Stimulated activated effector memory CD8-positive, alpha-beta T cell treated with anti-CD3 and anti-CD28 coated beads, Interleukin-12 subunit alpha, Interleukin-12 subunit beta, amount 100 ng/mL, for 72 hours (primary cell): ENCODE results near the gene RABGAP1L.
A peak's percentile ranks its signal among the peaks of the same experiment; 100 is the strongest.
"Not testable (repeated sequence)": the region's sequence is repeated elsewhere in the genome, so short reads cannot be mapped to it uniquely, and the experiment has no call there.

Experiments
- ATAC-seq: fragments of 150-1000 bp; cut with Tn5 transposase; 2 replicates; pipeline ENCODE4 v1.10.0; 2021
- DNase-seq, 2 donors: peaks; one replicate each; pipeline ENCODE4 v3.0.0; 2021 to 2022; ENCODE audit warnings: low spot score in 2 of 2
- H3K27ac Mint-ChIP-seq: one replicate; pipeline ENCODE4 v1.8.0; 2022; ENCODE audit warnings: mild to moderate bottlenecking, mixed read lengths
- H3K36me3 Mint-ChIP-seq: one replicate; pipeline ENCODE4 v1.8.0; 2022; ENCODE audit warnings: mild to moderate bottlenecking, mixed read lengths
- H3K4me1 Mint-ChIP-seq: one replicate; pipeline ENCODE4 v1.8.0; 2022; ENCODE audit warnings: mixed read lengths
- H3K4me3 Mint-ChIP-seq: one replicate; pipeline ENCODE4 v1.8.0; 2022; ENCODE audit warnings: mild to moderate bottlenecking, mixed read lengths
- H3K9me3 Mint-ChIP-seq: one replicate; pipeline ENCODE4 v1.8.0; 2022; ENCODE audit warnings: mixed read lengths

Gene RABGAP1L

DNA sequence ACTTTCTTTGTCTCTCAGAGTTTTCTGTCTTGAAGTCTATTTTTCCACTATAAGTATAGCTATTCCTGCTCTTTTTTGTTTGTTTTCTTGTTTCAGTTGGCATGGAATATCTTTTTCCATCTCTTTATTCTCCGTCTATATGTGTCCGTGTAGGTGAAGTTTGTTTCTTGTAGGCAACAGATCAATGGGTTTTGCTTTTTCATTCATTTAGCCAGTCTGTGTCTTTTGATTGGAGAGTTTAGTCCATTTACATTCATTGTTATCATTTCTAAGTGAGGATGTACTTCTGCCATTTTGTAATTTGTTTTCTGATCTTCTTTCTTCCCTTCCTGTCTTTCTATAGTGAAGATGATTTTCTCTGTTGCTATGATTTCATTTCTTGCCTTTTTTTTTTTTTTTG lies 155.9 kb downstream of the RABGAP1L start:
- H3K4me1 Mint-ChIP-seq = no peaks in the 10 kb centered on the region
- peaks cover 50% of the 10 kb centered on the region for H3K9me3 Mint-ChIP-seq
- ATAC-seq = no peak
- peaks cover 36% of the 10 kb centered on the region for H3K36me3 Mint-ChIP-seq
- no peak overlapping the region for H3K27ac Mint-ChIP-seq
- no peak overlapping the region for H3K4me3 Mint-ChIP-seq
- no peak for DNase-seq

DNA sequence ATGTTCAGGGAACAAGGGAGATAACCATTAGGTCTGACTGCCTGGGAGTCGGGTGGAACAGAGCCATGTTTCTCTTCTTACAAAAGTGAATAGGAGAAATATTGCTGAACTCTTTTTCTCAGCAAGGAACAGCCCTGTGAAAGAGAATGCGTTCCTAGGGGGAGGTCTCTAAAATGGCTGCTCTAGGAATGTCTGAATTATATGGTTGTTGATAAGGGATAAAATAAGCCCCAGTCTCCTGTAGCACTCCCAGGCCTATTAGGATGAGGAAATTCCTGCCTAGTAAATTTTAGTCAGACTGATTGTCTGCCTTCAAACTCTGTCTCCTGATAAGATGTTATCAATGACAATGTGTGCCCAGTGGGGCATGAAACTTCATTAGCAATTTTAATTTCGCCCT lies 161.6 kb downstream of the RABGAP1L start:
- Mint-ChIP-seq H3K9me3 (peaks cover 35% of the 10 kb centered on the region), H3K36me3 (peaks cover 44% of the 10 kb centered on the region), H3K4me1 (peaks cover 12% of the 10 kb centered on the region)
- H3K4me3 Mint-ChIP-seq, H3K27ac Mint-ChIP-seq, ATAC-seq, DNase-seq: not testable (repeated sequence)

DNA sequence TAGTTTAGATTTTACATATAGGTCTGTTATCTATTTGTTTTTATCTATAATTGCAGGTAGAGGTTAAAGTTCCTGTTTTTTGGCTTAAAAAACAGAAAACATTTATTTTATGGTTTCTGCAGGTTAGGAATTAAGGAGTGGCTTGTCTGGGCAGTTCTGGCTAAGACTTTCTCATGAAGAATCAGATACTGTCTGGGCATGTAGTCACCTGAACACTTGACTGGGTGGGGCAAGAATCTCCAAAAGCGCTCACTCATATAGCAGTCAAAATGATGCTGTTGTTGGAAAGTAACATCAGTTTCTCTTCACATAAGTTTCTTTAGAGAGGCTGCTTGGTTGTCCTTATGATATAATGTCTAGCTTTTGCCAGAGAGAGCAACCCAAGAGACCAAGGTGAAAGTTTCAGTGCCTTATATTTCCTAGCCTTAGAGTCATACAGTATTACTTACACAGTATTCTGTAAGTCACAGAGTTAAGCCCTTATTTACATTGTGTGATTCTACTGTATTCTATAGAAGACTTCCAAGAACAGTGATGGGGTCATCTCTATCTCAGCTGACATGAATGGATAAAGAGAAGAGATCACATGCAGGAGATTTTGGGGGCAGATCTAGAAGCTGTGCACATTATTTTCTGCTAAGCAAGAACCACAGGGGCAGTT lies 163.0 kb downstream of the RABGAP1L start:
- H3K9me3 Mint-ChIP-seq = peaks cover 40% of the 10 kb centered on the region
- H3K4me1 Mint-ChIP-seq = peaks cover 12% of the 10 kb centered on the region
- H3K27ac Mint-ChIP-seq = no peak overlapping the region
- DNase-seq (no peak), ATAC-seq (no peak)
- peaks cover 35% of the 10 kb centered on the region for H3K36me3 Mint-ChIP-seq
- no peak overlapping the region for H3K4me3 Mint-ChIP-seq

DNA sequence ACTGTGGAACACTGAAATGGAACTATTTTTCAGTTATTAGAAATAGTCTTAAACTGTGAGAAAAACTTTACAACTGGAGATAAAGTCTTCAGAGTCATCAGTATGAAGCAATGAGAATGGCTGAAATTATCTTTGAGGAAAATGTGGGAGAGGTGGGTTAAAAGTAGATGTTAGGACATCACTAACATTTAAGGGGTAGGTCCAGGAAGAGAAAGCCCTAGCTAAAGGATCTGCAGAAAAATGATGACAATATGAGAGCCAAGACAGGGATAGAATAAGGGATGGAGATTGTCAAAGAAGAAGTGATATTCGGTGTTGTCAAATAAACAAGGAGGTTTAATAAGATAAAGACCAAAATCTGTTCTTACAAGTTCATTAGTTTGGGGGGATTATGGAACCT lies 165.2 kb downstream of the RABGAP1L start:
- Mint-ChIP-seq H3K4me3 (no peak overlapping the region), H3K4me1 (peaks cover 12% of the 10 kb centered on the region), H3K9me3 (peaks cover 30% of the 10 kb centered on the region), H3K36me3 (peaks cover 24% of the 10 kb centered on the region), H3K27ac (no peak overlapping the region)
- DNase-seq (no peak), ATAC-seq (no peak)

DNA sequence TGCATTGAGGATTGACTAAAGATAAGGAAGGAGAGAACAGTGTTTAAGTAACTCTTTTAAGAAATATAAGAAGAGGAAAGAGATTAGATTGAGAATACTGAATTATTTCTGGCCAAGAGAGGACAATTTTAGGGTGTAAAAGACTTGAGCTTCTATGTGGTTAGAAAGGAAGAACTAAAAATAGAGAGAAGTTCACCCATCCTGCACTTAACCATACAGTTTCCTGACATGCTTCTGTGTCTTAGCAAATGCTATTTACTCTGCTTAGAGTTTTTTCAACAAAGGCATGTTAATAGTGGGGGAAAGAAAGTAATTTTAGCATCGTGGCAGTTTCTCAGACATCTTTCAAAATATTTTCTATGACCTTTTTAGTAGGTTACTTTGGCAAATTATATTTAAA lies 165.6 kb downstream of the RABGAP1L start:
- ATAC-seq = no peak
- no peak for DNase-seq
- Mint-ChIP-seq H3K27ac (no peak overlapping the region), H3K4me1 (peaks cover 12% of the 10 kb centered on the region), H3K36me3 (peaks cover 22% of the 10 kb centered on the region), H3K9me3 (peaks cover 26% of the 10 kb centered on the region), H3K4me3 (no peak overlapping the region)

DNA sequence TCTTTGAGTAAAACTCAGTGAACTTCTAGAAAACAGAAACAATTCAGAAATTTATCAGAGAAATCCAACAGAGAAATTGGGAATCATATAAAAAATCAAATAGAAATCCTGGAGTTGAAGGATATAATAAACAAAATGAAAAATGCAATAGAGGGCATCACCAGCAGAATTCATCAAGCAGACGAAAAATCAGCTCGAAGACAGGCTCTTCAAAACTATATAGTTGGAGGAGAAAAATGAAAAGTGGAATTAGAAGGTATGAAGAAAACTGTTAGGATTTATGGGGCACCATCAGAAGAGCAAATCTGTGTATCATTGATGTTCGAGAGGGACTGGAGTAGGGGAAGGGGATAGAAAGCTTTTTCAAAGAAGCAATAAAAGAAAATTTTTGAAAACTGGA lies 167.0 kb downstream of the RABGAP1L start:
- DNase-seq (no peak), ATAC-seq (no peak)
- Mint-ChIP-seq H3K36me3 (peaks cover 10% of the 10 kb centered on the region), H3K4me1 (peaks cover 12% of the 10 kb centered on the region), H3K27ac (no peak overlapping the region), H3K9me3 (peaks cover 22% of the 10 kb centered on the region), H3K4me3 (no peak overlapping the region)

DNA sequence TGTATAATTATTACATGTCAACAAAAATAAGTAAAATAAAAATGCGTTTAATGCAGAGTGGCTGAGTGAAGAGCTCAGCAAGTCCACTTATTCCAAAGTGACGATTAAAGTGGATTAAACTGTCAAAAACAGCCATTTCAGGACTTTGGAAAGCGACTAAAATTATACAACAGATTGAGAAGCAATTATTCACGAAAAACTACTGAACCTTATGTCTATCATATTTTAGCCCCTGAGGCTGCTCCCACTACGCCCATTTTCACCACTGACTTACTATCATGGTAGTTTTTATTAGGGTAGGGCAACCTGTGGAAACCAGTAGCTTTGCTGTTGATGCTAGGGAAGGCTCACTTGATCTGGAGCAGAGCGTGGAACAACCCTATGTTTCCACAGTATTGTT lies 174.1 kb downstream of the RABGAP1L start:
- ATAC-seq (no peak), DNase-seq (no peak)
- Mint-ChIP-seq H3K4me1 (peaks cover 19% of the 10 kb centered on the region), H3K4me3 (no peak overlapping the region), H3K9me3 (peaks cover 3% of the 10 kb centered on the region), H3K27ac (no peak overlapping the region), H3K36me3 (no peaks in the 10 kb centered on the region)

DNA sequence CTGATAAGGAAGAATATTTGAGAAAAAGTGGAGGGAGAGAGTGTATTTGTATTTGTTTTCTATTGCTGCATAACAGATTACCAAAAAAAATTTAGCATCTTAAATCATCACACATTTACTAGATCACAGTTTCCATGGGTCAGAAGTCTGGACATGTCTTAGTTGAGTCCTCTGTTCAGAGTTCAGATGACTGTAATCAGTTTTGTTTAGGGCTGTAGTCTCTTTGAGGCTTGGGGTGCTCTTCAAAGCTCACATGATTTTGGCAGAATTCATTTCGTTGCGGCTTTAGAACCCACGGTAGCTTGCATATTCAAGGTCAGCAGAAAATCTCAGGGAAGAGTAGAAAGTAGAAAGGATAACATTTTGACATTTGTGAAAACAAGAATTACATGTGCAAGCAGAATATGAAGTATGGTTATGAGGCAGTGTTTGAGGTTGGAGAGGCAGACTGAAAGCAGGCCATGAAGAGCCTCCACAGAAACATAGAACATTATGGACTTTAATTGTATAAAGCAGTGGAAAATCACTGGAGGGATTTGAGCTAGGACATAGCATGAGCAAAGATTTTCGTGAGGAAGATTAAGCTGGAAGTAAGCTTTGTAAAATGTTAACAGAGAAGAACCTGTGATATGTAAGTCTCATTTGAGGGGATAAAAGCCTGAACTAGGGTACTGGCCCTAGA lies 177.8 kb downstream of the RABGAP1L start:
- H3K4me3 Mint-ChIP-seq = no peak overlapping the region
- no peaks in the 10 kb centered on the region for H3K36me3 Mint-ChIP-seq
- H3K9me3 Mint-ChIP-seq = peaks cover 4% of the 10 kb centered on the region
- ATAC-seq (peak; percentile 56), DNase-seq (no peak)
- H3K27ac Mint-ChIP-seq = peak overlapping the region; percentile 64
- H3K4me1 Mint-ChIP-seq = peaks cover 19% of the 10 kb centered on the region

DNA sequence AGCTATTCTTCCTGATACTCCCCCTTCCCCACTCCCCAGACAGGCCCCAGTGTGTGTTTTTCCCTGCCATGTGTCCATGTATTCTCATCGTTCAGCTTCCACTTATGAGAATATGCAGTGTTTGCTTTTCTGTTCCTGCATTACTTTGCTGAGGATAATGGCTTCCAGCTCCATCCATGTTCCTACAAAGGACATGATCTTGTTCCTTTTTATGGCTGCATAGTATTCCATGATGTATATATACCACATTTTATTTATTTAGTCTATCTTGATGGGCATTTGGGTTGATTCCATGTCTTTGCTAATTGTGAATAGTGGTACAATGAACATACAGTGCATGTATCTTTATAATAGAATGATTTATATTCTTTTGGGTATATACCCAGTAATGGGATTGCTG lies 181.1 kb downstream of the RABGAP1L start:
- H3K4me3 Mint-ChIP-seq, H3K9me3 Mint-ChIP-seq, H3K27ac Mint-ChIP-seq, ATAC-seq, DNase-seq, H3K36me3 Mint-ChIP-seq: not testable (repeated sequence)
- H3K4me1 Mint-ChIP-seq = peaks cover 24% of the 10 kb centered on the region

DNA sequence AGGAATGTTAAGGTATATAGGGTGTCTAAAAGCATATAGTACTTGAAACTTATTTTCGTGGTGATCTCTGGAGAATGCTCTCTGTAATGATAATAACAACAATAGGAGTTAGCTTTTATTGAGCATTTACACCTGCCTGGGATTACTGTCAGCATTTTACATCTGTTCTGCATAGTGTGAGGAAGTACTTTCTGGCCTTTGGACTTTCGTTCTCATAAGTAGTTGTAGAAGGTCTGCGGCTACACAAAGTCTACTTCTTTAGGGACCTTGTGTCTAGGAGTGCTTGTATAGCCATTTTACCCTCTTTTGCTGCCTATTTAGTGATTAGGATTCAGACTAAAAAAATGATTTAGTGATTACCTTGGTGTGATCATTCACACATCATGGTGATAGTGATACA lies 184.8 kb downstream of the RABGAP1L start:
- Mint-ChIP-seq H3K36me3 (no peaks in the 10 kb centered on the region), H3K27ac (no peak overlapping the region), H3K4me3 (no peak overlapping the region), H3K4me1 (peaks cover 23% of the 10 kb centered on the region), H3K9me3 (peaks cover 9% of the 10 kb centered on the region)
- no peak for DNase-seq
- ATAC-seq = no peak

DNA sequence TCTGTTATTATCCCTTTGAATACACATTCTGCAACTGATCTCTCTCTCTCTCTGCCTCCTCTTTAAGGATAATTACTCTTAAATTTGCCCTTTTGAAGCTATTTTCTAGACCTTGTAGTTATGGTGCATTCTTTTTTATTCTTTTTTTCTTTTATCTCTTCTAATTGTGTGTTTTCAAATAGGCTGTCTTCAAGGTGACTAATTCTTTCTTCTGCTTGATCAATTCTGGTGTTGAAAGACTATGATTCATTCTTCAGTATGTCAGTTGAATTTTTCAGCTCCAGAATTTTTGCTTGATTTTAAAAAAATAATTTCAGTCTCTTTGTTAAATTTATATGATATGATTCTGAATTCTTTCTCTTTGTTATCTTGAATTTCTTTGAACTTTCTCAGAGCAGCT lies 192.8 kb downstream of the RABGAP1L start:
- H3K4me1 Mint-ChIP-seq = peaks cover 20% of the 10 kb centered on the region
- peak overlapping the region; percentile 7 for H3K27ac Mint-ChIP-seq
- no peak overlapping the region for H3K4me3 Mint-ChIP-seq
- peaks cover 5% of the 10 kb centered on the region for H3K9me3 Mint-ChIP-seq
- DNase-seq (no peak), ATAC-seq (no peak)
- H3K36me3 Mint-ChIP-seq = peaks cover 12% of the 10 kb centered on the region

DNA sequence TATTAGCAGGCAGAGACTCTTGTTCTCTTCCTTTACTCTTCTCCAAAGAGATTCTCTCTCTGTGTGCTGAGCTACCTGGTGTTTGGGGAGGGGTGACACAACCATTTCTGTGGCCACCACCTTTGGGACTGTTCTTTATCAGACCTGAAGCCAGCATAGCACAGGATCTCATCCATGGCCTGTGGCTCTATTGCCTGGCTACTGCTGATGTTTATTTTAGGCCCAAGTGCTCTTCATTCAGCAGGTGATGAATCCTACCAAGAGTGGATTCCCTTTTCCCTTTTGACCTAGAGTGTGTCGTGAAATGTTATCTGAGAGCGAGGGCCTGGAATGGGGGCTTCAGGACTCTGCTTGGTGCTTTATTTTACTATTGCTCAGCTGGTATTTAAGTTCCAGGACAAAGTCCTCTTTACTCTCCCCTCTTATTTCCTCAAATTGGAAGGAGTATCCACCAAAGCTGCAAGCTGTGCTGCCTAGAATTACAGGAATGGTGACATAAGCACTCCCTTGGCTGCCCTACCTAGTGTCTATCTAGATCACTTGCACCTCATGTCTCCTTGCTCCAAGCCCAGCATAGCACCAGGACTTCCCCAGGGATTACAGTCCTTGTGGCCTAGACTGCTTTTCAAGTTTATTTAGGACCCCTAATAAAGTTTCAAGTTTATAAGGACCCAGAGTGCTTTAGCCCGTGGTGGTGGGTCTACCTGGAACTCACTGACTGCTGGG lies 193.7 kb downstream of the RABGAP1L start:
- H3K36me3 Mint-ChIP-seq = peaks cover 12% of the 10 kb centered on the region
- H3K27ac Mint-ChIP-seq = peak overlapping the region; percentile 7
- H3K9me3 Mint-ChIP-seq = peaks cover under 1% of the 10 kb centered on the region
- ATAC-seq (no peak), DNase-seq (no peak)
- peaks cover 20% of the 10 kb centered on the region for H3K4me1 Mint-ChIP-seq
- no peak overlapping the region for H3K4me3 Mint-ChIP-seq

DNA sequence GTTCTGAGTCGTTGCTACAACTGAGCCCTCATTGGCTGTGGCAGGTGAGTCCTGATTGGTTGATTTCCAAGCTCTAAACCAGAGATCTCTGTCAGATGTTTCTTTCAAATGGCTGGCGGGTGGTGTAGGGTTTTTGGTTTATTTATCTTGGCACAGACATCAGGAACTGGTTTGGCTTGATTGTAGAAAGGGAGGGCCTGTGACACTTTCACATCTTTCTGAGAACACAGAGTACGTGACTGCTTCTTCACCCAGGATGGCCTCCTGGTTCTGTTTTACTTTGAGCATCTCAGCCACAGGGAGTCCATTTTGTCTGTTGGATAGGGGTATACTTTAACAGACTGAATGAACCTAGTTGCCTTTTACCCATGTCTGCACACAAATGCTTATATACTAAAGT lies 199.0 kb downstream of the RABGAP1L start:
- Mint-ChIP-seq H3K27ac (no peak overlapping the region), H3K4me1 (peaks cover 21% of the 10 kb centered on the region), H3K9me3 (no peaks in the 10 kb centered on the region), H3K36me3 (no peaks in the 10 kb centered on the region), H3K4me3 (no peak overlapping the region)
- ATAC-seq = no peak
- DNase-seq = no peak

DNA sequence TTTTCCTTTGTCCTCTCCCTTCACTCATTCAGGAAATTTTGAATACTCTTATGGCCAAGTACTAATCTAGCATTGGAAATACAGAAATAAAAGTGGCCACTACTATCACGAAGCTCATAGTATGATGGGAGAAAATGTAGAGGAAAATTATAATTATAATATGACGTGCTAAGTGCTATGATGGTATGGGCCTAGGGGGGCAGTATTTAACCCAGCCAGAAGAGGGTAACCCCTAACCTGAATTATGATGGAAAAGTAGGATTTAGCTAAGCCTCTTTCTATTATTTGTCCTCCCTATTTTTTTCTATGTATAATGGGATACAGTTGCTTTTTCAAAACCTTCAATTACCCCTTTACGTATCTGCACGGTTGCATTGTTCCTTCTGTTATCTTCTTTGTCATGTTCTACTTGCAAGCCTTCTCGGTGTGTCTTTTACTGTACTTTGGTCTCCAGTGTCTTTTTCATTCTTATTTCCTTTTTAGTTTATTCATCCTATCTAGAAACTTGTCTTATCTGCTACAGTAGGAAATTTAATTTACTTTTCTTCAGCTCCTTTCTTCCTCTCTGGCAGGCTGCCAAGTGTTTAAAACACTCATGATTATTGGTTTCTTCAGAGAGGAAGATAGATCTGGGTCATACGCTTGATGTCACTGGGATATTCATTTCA lies 199.6 kb downstream of the RABGAP1L start:
- no peak overlapping the region for H3K27ac Mint-ChIP-seq
- H3K4me3 Mint-ChIP-seq = no peak overlapping the region
- no peaks in the 10 kb centered on the region for H3K36me3 Mint-ChIP-seq
- no peak for ATAC-seq
- DNase-seq = no peak
- H3K4me1 Mint-ChIP-seq = peaks cover 25% of the 10 kb centered on the region
- no peaks in the 10 kb centered on the region for H3K9me3 Mint-ChIP-seq

DNA sequence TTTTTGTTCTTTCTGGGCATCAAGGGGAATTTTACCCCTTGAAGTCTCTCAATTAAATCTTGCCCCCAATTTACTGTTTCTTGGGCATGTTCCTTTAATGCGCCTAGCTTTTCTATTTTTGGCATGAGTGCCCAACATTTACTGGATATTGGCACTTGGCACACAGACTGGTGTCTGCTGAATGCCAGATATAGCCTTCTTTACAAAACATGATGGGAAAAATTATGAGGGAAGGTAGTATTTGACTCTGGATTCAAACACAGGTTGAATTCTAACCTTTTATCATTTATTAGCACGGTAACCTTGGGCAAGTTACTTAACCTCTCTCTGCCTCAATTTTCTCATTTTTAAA lies 200.1 kb downstream of the RABGAP1L start:
- no peaks in the 10 kb centered on the region for H3K36me3 Mint-ChIP-seq
- H3K27ac Mint-ChIP-seq = no peak overlapping the region
- H3K9me3 Mint-ChIP-seq = no peaks in the 10 kb centered on the region
- DNase-seq = no peak
- H3K4me1 Mint-ChIP-seq = peaks cover 25% of the 10 kb centered on the region
- ATAC-seq = no peak
- no peak overlapping the region for H3K4me3 Mint-ChIP-seq
